GM12874 (cell line): ENCODE measurements around the gene RNF5.

Source experiments
- TF ChIP-seq, protein P1 (sequence below): IDR thresholded peaks from 2 replicates; pipeline ENCODE4 v1.5.1; 2011; ENCODE audit warnings: low read depth, mild to moderate bottlenecking, control low read depth, low read length, moderate library complexity; ENCODE audit not compliant: insufficient read depth

Gene RNF5

GRCh38 chr6:32139590-32139989 is 38.6 kb upstream of the RNF5 start:
- TF ChIP-seq, protein P1, sequence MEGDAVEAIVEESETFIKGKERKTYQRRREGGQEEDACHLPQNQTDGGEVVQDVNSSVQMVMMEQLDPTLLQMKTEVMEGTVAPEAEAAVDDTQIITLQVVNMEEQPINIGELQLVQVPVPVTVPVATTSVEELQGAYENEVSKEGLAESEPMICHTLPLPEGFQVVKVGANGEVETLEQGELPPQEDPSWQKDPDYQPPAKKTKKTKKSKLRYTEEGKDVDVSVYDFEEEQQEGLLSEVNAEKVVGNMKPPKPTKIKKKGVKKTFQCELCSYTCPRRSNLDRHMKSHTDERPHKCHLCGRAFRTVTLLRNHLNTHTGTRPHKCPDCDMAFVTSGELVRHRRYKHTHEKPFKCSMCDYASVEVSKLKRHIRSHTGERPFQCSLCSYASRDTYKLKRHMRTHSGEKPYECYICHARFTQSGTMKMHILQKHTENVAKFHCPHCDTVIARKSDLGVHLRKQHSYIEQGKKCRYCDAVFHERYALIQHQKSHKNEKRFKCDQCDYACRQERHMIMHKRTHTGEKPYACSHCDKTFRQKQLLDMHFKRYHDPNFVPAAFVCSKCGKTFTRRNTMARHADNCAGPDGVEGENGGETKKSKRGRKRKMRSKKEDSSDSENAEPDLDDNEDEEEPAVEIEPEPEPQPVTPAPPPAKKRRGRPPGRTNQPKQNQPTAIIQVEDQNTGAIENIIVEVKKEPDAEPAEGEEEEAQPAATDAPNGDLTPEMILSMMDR = no peak

- TF ChIP-seq, protein P1 = no peak
These were observed 37.7 kb upstream of the RNF5 start for GRCh38 chr6:32140420-32141046.

- TF ChIP-seq, protein P1 = no peak
These were observed 31.9 kb upstream of the RNF5 start for GRCh38 chr6:32146287-32146686.

DNA sequence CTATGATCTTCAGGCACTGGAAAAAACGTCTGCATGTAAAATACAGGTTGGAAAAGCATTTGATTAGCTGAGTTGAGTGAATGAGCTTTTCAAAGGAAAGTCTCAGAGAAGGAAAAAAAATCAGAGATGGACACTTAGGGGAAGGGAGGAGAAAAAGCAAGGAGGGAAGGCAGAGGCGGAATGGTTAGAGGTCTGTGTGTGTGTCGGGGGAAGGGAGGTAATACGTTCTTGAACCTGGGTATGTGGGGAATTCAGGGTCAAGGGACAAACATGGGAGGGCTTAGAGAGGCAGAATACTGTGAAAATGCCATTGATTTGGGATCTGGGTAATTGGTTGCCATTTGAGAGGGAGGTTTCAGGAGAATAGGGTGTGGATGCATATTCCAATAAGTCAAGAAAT is 31.5 kb upstream of the RNF5 start:
- TF ChIP-seq, protein P1 = no peak

DNA sequence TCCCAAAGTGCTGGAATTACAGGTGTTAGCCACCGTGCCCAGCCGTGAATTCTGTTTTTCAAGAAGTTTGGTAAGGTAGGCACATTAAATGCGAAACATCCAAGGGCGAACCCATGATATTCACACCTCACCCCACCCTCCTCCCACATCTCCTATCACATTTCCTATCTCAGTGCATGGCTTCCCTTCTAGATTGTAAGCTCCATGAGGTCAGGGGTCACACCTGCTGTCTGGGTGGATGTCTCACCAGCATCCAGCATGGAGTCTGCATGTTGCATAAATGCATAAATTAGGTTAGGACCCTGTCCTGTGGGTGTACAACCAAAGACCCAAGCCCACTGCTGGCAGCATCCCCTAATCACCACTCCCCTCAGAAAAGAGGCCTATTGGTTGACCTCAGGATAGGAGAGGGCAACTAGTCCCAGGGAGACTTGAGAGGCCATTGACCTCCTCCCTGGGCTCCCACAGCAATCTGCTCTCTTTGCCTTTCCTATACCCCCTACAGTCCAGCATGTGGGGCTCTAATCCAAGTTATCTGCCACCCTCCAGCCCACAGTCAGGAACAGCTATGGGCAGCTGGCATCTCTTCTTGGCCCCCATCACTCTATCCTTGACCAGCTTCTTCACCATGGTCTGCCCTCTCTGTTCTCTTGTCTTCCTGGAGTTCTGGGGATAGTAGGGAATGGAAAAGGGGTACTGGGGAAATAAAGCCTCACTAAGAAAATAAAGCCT is 30.6 kb upstream of the RNF5 start:
- TF ChIP-seq, protein P1 = no peak

DNA sequence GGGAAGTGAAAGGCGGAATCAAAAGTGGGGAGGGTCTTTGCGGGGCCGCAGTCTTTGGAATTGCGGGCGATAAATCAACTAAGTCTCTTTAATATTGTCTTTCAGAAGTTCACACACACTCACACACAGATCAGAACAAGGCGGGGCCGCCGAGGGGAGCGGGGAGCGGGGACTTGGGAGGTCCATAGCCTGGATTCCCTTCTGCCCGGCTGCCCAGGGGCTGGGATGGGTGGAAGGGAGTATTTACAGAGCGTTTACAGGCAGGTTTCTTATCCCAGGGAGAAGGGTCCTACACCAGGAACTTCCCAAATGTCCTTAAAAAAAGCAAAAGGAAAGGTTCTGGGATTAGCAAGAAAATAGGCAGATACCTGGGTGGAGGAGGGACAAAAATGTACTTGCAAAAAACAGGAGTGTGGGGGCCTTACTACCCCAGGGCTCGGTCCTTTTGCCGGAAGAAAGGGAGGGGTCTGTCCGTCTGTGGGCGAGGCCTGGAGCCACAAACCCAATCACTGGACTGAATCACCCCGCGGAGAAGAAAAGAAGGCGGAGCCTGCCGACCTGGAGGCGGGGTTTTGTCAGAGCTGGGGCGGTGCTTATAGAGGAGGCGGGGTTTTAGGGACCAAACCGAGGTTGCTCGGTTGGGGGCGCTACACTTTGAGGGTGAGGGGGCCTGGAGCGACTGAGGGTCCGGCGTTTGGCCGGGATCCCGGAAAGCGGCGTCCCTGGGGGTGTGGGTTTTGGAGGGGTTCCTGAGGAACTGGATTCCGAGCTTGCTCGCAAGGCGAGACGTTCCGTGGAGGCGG is 29.7 kb upstream of the RNF5 start:
- TF ChIP-seq, protein P1 = no peak

DNA sequence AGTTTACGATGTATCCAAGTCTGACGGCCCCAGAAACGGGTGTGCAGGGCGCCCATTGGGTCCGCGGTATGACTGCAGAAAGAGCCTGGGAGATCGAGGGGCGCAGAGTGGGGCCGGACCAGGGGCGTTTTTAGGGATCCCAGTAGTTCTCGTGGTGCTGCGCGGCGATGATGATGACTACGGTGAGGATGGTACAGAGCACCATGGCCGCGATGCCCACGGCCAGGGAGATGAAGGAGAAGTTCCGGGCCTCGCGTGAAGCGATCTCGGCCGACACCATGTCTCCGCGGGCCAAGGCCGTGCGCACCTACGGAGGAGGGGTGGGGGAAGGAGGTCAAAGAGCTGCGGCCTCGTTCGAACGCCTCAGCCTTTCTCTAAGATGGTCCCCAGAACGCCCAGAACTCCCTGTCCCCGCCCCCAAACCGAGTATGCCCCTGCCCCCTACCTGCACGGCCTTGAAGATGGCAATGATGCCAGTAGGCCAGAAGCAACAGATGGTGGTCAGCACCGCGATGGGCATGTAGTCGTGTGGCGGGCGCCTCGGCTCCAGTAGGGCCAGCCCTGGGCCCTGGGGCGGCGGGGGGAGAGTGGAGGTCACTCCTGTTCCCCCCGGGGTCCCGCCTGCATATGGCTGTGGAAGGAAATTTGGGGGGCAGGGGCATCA is 29.0 kb upstream of the RNF5 start:
- TF ChIP-seq, protein P1 = no peak
